ENCODE data around the gene ECHDC3. TPM values are rescaled to one million over a fixed set of nuclear protein-coding genes. Genes with fewer than 3 reads are reported as not detected.
"Not testable (repeated sequence)": the region's sequence is repeated elsewhere in the genome, so short reads cannot be mapped to it uniquely, and the experiment has no call there.

Gene ECHDC3
- total RNA-seq, 4 donors from 2014 or later, result 138 to 577 (median 292) TPM

GRCh38 chr10:11725912-11726311 lies 16.3 kb upstream of the ECHDC3 start:
- no peak for DNase-seq (ENCODE audit: low spot score)
- TF ChIP-seq, protein P1, sequence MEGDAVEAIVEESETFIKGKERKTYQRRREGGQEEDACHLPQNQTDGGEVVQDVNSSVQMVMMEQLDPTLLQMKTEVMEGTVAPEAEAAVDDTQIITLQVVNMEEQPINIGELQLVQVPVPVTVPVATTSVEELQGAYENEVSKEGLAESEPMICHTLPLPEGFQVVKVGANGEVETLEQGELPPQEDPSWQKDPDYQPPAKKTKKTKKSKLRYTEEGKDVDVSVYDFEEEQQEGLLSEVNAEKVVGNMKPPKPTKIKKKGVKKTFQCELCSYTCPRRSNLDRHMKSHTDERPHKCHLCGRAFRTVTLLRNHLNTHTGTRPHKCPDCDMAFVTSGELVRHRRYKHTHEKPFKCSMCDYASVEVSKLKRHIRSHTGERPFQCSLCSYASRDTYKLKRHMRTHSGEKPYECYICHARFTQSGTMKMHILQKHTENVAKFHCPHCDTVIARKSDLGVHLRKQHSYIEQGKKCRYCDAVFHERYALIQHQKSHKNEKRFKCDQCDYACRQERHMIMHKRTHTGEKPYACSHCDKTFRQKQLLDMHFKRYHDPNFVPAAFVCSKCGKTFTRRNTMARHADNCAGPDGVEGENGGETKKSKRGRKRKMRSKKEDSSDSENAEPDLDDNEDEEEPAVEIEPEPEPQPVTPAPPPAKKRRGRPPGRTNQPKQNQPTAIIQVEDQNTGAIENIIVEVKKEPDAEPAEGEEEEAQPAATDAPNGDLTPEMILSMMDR (IDR thresholded peaks at IDR 0.05), result no peak
- no peak for ATAC-seq (ENCODE audit: low FRiP score)

GRCh38 chr10:11727563-11727962 lies 14.6 kb upstream of the ECHDC3 start:
- no peak for ATAC-seq (ENCODE audit: low FRiP score)
- no peak for DNase-seq (ENCODE audit: low spot score)
- TF ChIP-seq, protein P1 (IDR thresholded peaks at IDR 0.05), result no peak

GRCh38 chr10:11728353-11728752 lies 13.8 kb upstream of the ECHDC3 start:
- no peak for DNase-seq (ENCODE audit: low spot score)
- TF ChIP-seq, protein P1 (IDR thresholded peaks at IDR 0.05), result no peak
- no peak for ATAC-seq (ENCODE audit: low FRiP score)

DNA sequence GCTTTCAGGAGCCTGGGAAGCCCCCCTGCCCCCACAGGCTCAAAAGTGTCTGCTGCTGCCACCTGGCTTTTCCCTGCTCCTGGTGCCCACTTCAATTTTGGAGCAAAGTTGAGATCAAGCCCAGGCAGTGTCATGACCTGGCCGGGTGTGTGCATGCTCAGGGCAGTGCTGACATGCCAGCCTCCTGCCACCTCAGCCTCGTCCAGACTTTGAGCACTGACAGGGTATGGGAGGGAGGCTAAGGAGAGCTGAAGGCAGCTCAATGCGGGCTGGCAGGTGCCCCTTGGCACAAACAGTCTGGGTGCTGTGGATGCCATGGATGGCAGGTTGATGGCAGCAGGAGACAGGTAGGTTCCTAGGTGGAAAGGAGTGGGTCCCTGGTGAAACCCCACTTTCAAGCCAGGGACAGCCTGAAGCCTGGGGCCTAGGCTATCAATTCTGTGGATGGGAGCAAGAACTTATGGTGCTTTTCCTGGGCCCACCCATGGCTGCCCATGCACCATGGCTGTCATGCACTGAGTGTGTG lies 12.3 kb upstream of the ECHDC3 start:
- ATAC-seq (ENCODE audit: low FRiP score) (no peak), DNase-seq (ENCODE audit: low spot score) (no peak)

DNA sequence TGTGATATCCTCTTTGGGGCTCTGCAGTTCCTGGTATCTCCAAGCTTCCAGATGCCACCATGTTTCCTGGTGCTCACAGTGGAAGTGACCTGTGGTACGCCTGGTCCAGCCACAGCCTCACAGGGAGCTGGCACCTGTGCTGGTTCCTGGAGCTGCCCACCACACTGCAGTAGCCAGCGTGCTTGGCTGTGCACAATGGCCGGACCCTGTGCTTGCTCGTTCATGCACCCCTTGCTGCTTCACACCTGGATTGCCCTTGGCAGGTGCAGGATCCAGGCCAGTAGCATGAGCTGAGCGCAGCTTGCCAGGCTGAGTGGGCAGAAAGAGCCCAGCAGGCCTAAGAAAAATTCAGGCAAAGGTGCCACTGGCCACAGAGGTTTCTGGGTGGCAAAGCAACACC lies 11.4 kb upstream of the ECHDC3 start:
- DNase-seq (ENCODE audit: low spot score) (no peak), ATAC-seq (ENCODE audit: low FRiP score) (no peak)
- TF ChIP-seq, protein P1 (IDR thresholded peaks at IDR 0.05), result no peak

More for the DNA sequence above, 12.3 kb upstream of the ECHDC3 start:
- TF ChIP-seq, protein P1 (IDR thresholded peaks at IDR 0.05), result no peak

DNA sequence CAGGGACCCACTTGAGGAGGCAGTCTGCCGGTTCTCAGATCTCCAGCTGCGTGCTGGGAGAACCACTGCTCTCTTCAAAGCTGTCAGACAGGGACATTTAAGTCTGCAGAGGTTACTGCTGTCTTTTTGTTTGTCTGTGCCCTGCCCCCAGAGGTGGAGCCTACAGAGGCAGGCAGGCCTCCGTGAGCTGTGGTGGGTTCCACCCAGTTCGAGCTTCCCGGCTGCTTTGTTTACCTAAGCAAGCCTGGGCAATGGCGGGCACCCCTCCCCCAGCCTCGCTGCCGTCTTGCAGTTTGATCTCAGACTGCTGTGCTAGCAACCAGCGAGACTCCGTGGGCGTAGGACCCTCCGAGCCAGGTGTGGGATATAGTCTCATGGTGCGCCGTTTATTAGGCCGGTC lies 5.4 kb upstream of the ECHDC3 start:
- DNase-seq (ENCODE audit: low spot score), result not testable (repeated sequence)

DNA sequence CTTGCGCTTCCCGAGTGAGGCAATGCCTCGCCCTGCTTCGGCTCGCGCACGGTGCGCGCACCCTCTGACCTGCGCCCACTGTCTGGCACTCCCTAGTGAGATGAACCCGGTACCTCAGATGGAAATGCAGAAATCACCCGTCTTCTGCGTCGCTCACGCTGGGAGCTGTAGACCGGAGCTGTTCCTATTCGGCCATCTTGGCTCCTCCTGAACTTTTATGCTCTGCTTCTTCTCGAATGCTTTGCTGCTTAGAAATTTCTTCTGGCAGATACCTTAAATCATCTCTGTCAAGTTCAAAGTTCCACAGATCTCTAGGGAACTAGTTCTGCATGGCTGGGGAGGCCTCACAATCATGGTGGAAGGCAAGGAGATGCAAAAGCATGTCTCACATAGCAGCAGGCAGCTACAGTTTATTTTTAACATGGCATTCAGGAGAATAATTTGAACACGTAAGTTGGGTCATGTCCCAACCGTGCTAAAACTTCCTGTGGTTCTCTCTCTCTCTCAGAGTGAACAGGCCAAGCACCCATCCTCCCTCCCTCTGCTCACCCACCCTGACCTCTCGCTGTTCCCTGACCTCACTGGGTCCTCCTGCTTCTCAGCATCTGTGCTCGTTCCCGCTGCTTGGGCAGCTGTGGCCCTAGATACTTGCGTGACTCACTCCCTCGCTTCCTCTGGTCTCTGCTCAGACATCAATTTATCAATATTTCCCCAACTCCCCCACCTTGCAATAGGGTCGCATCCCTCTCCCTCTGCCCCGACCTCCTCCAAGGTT lies 4.7 kb upstream of the ECHDC3 start:
- DNase-seq (ENCODE audit: low spot score); ATAC-seq (ENCODE audit: low FRiP score): not testable (repeated sequence)

More for the DNA sequence above, 5.4 kb upstream of the ECHDC3 start:
- not testable (repeated sequence) for ATAC-seq (ENCODE audit: low FRiP score)

DNA sequence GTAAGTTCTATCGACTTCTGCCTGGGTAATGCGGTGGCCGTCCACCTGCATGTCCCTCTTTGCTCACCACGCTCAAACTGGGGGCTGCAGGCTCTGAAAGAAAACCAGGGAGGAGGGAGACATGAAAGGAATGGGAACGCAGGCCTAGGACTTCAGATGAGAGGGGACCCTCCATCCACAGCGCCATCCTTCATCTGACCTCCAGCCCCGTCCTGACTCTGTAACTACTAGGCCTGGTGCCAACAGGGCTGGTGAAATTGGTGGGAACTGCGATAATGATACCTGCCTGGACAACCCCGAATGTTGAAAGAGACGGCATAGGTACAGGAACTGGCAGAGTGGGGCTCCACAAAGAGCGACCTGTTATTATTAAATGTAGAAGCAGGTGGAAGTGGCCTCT lies 1.3 kb upstream of the ECHDC3 start:
- ATAC-seq (ENCODE audit: low FRiP score) (no peak), DNase-seq (ENCODE audit: low spot score) (no peak)
- TF ChIP-seq, protein P1 (IDR thresholded peaks at IDR 0.05), result no peak
